ENCODE data around the gene MAGEB17.
"Not testable (repeated sequence)": the region's sequence is repeated elsewhere in the genome, so short reads cannot be mapped to it uniquely, and the experiment has no call there.

MAGEB17 gene

DNA sequence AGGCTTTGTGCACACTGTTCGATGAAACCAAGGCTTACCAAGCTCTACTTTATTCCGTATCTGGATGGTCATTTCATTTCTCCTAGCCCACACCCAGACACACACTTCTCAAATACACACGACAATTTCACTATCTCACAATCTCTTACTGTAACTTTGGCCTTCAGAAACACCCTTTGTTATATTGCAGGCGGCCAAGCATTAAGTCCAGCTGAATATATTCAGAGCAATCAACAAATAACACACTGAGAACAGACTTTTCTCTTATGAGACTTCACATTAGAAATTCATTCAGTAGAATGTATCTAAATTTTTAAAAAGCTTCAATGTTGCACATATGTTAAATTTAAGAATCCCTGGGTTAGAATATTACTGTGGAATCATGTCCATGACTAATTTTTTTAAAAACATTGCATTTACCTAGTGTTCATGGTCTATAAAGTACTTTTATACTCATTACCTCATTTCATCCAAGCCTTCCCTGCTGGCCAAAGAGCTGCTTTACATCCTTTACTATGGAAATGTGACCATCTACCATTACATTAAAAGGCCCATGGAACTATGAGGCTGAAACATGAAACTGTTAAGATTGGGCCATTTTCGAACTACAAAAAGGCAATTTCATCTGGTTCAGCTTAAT lies 10.5 kb upstream of the MAGEB17 start:
- no peak for DNase-seq (ENCODE audit: low spot score)

DNA sequence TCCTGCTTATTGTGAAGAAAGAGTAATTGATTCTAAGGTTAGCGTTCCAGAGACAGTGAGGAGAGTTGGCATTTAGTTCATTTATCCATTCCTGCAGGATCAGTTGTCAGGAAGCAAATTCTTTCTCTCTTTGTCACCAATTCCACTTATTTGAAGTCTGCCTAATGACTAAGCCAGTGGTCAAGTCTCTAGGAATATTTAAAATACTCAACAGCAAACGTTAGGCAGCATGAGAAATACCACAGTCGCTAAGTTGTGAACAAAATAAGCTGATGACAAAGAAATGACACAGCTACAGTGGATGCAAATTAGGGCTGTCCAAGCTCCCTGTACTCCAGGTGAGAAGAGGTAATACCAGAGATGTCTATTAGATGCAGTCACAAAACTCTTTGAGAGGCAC lies 6.6 kb upstream of the MAGEB17 start:
- DNase-seq (ENCODE audit: low spot score), result no peak

DNA sequence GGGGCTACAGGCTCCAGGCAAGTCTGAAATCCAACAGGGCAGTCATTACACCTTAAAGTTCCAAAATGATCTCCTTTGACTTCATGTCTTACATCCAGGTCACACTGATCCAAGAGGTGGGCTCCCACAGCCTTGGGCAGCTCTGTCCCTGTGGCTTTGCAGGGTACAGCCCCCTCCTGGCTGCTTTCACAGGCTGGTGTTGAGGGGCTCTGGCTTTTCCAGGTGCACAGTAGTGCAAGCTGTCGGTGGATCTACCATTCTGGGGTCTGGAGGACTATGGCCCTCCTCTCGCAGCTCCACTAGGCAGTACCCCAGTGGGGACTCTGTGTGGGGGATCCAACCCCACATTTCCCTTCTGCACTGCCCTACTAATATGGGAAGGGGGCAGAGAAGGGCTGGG lies 6.1 kb upstream of the MAGEB17 start:
- DNase-seq (ENCODE audit: low spot score), result not testable (repeated sequence)

DNA sequence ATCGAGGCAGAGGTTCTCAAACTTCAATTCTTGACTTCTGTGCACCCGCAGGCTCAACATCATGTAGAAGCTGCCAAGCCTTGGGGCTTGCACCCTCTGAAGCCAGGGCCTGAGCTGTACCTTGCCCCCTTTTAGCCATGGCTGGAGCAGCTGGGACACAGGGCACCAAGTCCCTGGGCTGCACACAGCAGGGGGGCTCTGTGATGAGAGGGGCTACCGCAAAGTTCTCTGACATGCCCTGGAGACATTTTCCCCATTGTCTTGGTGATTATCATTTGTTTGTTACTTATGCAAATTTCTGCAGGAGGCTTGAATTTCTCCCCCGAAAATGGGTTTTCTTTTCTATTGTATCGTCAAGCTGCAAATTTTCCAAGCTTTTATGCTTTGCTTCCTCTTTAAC lies 4.9 kb upstream of the MAGEB17 start:
- DNase-seq (ENCODE audit: low spot score), result no peak

DNA sequence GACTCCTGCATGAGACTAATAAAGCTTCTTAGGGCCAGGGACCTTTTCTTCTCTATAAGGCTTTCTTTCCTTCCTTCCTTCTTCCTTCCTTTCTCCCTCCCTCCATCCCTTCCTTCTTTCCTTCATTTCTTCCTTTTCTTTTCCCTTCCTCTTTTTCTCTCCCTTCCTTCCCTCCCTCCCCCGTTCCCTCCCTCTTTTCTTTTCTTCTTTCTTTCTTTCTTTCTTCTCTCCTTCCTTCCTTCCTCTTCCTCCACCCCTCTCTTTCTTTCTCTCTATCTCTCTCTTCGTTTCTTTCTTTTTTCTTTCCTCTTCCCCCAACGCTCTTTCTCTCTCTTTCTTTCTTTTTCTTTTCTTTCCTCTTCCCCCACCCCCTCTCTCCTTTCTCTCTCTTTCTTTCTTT lies 2.5 kb upstream of the MAGEB17 start:
- DNase-seq (ENCODE audit: low spot score), result no peak

DNA sequence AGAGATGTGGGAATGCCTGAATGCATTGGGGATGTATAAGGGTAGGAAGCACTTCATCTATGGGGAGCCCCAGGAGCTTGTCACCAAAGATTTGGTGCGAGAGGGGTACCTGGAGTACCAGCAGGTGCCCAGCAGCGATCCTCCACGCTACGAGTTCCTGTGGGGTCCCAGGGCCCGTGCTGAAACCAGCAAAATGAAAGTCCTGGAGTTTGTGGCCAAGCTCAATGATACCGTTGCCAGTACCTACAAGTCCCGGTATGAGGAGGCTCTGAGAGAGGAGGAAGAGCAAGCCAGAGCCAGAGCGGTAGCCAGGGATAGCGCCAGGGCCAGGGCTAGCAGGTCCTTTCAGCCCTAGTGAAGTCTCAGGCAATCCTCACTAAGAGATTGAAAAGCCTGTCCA lies 3.8 kb downstream of the MAGEB17 start:
- DNase-seq (ENCODE audit: low spot score), result no peak

DNA sequence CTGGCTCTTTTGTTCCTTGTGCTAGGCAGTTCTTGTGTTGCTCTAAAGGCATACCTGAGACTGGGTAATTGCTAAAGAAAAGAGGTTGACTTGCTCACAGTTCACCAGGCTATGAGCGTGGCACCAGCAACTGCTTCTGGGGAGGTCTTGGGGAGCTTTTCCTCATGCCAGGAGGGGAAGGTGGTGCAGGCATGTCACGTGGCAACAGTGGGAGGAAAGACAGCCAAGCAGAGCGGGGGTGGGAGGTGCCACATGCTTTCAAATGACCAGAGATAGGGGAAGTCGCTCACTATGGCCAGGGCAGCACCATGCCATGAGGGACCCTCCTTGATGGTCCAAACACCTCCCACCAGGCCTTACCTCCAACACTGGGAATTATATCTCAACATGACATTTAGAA lies 4.7 kb downstream of the MAGEB17 start:
- no peak for DNase-seq (ENCODE audit: low spot score)

DNA sequence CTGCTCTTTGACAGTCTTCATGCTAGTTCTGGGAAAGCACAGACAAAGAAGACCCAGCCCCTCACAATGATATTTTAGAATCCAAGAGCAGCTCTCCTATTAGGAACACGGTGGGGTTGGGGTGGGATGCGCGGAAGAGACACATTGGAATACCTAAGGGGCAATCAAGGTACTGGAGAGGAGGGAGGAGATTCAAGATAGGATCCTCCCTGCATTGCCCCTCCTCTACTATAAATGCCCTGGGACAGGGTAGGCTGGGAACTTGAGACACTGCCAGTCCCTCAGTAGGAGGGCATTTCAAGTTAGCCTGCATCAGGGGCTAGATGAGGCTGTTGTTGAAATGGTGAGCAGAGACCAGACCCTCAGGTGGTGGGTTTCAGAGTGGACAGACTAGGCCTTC lies 5.1 kb downstream of the MAGEB17 start:
- DNase-seq (ENCODE audit: low spot score), result no peak

DNA sequence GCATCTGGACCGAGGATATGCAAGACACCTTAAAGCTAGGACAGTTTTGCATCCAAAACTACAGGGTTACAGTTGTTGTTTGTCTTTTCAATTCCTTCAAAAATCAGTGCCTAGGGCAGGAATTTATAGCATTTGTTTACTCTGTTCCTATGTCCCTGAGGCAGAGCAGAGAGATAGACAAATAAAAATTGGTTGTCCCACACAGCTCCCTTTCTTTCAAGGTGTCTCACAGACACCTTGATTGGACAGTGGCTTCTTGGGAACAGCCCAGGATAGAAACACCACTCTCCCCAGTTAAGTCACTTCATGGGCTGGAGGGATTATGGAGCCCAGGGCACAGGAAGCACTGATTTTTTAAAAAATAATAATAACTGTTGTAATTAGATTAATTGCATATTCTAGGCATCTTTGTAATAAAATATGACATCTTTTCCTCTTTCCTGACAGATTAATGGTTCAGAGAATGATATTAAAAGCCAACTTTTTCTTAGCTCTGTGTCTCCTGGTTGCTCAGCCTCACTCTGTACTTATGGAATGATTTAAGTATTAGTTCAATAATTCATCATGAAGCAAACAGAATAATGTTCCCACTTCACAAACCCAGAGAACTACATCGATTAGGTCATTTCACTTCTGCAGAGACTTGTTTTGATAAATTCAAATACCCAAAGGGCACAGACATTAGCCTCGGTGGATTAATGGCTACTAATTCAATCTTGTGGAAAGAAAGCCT lies 8.2 kb downstream of the MAGEB17 start:
- DNase-seq (ENCODE audit: low spot score), result no peak

DNA sequence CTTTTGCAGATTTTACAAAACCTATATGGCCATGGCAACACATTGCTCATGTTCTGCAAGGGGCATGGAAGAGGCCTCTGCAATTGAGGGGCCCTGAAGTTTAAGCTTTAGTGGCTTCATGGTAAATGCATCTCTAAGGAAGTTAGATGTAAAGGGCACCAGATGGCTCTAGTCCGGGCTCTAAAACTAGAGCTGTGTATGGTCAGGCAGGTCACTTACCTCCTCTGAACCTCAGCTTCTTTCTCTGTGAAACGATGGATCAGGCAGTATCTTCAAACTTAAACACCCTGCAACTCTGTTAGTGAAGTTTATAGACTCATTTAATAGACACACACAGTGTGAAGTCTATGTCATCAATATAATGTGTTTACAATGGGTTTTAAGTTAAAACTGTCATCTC lies 10.0 kb downstream of the MAGEB17 start:
- no peak for DNase-seq (ENCODE audit: low spot score)

DNA sequence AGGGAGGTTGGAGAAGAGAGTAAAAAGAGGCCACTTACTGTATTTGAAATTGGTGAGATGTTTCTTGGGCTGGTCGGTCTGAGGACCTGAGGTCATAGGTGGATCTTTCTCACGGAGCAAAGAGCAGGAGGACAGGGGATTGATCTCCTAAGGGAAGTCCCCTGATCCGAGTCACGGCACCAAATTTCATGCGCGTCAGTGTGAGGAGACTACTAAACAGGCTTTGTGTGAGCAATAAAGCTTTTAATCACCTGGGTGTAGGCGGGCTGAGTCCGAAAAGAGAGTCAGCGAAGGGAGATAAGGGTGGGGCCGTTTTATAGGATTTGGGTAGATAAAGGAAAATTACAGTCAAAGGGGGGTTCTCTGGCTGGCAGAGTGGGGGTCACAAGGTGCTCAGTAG lies 16.6 kb downstream of the MAGEB17 start:
- DNase-seq (ENCODE audit: low spot score), result not testable (repeated sequence)

DNA sequence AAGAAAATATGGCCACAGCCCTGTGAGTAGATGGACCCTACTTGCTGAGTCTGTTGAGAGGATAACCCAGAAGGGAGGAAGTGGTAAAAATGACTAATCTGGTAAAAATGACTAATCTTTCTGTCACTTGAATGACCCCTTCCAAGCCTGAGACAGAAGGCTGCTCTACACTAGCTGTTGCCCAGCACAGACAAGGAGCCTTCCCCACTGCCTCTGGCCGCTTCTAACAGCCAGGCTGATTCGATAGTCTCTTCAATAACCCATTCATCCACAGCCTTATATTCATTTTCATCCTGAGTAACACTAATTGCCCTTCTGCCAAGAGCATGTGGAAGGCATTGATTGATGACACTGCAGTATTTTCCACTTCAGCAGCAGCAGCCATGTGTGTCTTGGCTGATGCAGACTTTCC lies 18.4 kb downstream of the MAGEB17 start:
- DNase-seq (ENCODE audit: low spot score), result no peak

DNA sequence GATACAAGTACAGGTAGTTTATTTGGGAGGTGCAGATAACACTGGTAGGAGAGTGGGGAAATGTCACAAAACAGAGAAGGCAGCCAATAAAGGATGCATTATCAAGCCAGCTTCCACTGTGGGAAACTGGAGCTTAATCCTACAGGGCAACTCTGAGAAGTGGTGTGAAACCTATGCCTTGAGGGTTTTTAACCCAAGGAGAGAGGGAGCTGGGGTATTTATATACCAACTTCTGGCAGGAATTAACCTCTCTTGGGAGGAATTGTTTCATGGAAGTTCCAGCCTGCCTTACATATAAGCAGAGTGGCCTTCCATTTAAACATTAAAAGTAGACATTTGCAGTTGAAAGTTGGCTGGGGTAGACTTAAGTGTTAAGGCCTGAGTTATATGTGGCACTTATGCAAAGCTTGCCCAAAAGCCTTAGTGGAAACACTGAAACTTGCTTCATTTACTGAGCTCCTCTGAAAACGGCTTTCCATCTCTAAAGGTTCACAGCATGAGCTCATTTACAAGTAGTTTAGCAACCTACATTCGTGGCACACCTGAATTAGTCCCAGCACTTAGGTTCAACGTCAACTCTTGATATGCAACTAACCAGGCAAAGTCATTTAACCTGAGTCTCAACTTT lies 19.2 kb downstream of the MAGEB17 start:
- no peak for DNase-seq (ENCODE audit: low spot score)

DNA sequence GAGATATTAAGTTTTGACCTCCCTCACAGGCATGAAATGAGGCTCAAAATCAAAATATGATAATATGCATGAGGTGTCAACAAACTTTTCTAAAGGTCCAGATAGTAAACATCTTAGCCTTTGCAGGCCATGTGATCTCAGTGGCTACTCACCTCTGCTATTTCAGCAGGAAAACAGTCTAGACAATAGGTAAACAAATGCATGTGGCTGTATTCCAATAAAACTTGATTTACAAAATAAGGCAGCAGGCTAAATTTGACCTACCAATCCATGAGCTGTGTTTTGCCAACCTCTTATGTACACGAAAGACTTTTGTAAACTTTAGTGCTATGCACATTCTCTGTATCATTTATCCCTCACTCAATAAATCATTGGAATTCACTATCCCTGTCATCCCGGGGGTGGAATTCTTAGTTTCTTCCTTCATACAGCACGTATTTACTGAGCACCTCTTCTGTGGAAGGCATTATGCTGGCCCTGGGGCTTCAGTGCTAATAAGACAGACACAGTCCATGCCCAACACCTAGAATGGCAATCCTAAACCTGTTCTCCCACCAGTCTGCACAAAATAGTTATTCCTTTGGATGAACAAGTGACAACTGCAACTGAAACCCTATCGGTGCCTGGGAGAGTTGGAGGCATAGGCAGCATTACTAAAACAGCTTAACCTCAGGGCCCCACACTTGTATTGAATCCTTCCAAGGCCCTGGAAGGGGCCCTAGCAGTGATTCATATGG lies 19.9 kb downstream of the MAGEB17 start:
- DNase-seq (ENCODE audit: low spot score), result no peak

DNA sequence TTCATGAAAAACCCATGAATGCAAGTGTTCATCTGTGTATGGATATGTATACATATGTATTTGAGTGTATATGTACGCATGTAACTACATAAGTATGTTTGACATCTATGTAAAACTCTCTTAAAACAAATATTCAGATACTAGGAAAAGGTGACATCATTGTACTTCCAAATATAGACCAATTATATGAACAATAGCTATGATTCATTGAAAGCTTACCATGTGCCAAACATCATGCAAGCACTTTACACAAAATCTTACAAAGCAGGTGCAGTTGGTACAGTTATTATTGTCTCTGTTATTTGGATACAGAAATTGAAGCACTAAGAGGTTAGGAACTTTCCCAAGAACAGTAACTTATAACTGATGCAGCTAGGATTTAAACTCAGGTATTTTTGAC lies 21.4 kb downstream of the MAGEB17 start:
- no peak for DNase-seq (ENCODE audit: low spot score)

DNA sequence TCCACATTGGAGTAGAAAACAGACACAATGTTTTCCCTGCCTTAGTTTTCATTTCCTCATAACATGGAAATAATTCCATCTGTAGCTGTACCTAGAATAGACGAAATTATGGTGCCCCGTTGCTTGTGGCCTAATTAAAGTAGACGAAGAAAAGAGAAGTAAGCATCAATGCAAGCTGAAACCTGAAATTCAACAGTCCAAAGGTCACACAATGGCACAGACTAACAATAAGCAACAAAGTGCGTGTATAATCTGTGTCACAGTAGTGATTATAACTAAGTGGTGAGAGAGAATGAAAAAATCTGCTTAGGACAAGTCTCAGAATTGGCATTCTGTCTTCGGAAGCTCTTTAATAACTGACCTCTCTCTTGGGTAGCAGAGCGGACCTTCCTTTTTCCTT lies 24.3 kb downstream of the MAGEB17 start:
- DNase-seq (ENCODE audit: low spot score), result no peak

DNA sequence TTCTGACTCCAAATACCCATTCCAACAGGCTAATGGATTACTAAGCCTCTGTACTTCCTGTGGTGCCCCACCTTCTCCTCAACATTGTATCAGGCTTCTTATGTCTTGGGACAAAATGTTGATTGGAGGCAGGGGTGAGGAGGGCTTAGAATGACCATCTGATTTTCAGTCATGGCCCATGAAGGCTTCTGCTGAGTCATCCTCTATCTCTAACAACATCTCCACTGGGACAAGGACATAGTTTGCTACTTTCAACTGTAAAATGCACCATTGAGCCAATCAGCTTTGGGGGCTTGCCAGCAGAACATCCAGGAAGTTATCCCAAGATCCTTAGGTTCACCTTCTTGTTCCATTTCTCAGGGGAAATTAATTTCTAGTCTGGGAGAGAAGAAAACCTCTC lies 29.5 kb downstream of the MAGEB17 start:
- no peak for DNase-seq (ENCODE audit: low spot score)

DNA sequence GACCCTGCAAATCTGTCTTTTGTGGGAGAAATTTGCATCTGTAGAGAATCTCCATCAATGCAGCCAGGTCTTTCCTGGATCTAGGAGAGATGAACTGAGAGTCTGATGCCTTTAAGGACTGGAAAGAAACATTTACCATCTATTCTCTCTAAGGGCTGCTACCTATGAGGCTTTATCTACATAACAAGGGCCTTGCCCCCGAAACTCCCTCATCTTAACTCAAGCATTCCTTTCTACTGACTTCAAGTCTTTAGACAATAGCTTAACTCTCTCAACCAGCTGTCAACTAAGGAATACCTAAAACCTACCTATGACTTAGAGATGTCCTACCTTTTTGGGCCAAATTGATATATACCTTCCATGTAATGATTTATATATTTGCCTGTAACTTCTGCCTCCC lies 32.1 kb downstream of the MAGEB17 start:
- DNase-seq (ENCODE audit: low spot score), result no peak

DNA sequence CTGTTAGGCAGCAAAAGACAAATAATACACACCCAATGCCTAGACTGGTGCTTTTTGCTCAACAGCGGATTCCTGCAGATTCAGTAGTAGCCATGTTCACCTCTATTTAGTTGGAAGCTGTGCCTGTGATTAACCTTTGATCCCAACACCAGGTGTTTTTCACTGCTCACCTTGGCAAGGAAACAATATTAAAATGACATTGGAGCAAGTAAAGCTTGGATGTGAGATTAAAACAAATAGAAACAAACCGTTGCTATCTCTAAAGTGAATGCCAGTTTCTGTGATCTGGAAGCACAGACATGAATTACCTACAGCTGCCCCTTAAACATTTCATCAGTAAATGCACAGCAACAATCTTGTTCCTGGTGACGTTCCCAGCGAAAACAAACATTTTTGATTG lies 35.7 kb downstream of the MAGEB17 start:
- no peak for DNase-seq (ENCODE audit: low spot score)

DNA sequence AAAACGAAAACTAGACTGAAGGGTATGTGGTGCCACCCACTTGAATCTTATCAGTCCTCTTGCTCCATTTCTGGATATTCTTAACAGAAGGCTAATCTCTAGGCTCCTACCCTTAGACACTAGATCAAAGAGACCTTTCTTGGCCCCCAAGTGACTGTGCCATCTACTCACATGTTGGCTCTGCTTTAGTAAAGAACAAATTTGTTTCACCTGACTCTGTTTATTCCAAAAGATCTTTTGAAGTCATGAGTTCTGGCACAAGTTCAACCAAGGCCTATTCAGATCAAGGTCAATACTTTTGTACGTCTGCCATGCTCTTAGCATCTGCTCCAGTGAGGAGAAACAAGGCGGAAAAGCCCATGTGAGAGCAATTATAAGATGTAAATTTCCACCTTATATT lies 37.3 kb downstream of the MAGEB17 start:
- no peak for DNase-seq (ENCODE audit: low spot score)

DNA sequence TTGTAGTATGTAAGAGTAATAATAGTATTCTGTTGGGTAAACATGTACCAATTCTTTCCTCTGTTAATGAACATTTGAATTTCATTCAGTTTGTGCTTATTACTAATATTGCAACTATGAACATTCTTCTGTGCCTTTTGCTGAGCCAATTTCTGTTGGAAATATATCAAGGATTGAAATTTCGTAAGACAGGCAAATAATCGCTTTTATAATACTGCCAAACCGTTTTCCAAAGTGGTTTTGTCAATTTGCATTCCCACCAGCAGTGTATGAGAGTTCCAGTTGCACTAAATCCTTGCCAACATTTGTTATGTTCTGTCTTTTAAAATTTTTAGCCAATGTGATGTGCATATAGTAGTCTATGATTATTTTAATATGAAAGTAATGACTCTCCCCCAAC lies 38.6 kb downstream of the MAGEB17 start:
- DNase-seq (ENCODE audit: low spot score), result no peak

DNA sequence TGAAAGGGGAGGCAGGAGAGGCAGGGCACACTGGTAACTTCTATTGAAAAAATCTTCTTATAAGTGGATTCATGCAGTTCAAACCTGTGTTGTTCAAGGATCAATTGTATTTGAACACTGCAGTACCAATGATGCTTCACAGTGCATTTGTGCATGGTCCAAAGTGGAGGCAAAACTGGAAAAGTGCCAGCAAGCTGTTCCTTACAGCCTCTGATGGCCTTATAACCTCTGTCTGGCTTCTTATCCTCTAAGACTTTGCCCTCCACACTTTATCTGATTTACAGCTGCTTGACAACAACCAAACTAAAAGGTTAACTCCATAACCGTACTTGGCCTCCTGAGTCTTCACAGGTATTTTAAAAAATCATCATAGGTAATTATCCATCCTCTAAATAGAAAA lies 40.4 kb downstream of the MAGEB17 start:
- DNase-seq (ENCODE audit: low spot score), result no peak

DNA sequence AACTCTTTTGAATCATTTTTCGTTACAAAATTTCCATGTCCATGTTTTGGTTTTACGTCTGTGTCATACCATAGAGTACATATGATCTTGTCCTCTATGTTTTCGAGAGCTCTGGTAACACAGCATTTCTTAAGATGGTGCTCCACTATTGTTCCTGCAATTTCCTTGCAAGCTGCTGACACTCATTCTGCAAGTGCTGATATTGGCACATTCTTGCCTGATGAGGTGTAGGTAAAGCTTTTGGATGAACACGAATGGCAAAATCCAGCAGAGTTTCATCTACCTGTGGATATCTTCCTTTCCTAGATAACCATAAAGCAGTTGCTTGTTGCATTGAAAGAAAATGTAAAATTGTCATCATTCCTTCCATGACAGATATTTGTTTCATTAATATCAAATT lies 41.3 kb downstream of the MAGEB17 start:
- no peak for DNase-seq (ENCODE audit: low spot score)

Data from ecto neural progenitor cell (in vitro differentiated cells).